Iris pigment epithelial cell (primary cell): Measurements from ENCODE around the gene YWHAG.
"Not testable (repeated sequence)": the region's sequence is repeated elsewhere in the genome, so short reads cannot be mapped to it uniquely, and the experiment has no call there.

Experiments used
- DNase-seq: peaks from one replicate; pipeline ENCODE4 v3.0.0-alpha.2; 2011; ENCODE audit warnings: low read depth

YWHAG gene

DNA sequence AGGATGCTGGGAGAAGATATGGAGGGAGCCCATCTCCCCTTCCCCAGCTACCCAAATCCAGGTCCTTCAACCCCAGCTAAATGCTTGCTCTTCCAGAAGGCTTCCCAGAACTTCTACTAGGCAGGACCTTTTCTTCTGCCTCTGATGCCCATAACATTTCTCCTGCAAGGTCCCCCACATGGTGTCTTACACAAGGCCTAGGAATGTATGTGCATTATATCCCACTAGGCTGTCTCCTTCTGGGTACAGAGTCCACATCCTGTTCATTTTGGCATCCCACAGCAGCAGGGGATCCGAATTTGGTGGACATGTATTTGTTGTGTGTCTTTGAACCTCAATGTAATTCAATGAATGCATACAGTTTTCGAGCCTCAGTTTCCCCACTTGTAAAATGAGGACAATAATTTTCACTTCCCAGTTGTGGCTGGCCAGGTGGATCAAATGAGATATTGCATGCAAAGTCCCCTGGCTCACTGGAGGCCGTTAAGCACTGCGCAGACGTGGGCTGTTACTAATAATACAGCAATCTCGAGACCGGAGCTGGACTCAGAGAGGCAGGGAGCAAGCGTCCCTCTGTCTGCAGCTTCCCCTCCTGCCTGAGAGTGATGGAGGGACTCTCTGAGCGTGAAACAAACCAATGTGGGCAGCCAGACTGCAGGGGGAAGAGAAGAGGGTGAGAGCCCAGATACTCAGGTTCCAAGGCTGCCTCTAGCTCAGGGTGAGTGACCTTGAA, 18.6 kb upstream of the YWHAG start:
- peak; percentile 24 for DNase-seq

DNA sequence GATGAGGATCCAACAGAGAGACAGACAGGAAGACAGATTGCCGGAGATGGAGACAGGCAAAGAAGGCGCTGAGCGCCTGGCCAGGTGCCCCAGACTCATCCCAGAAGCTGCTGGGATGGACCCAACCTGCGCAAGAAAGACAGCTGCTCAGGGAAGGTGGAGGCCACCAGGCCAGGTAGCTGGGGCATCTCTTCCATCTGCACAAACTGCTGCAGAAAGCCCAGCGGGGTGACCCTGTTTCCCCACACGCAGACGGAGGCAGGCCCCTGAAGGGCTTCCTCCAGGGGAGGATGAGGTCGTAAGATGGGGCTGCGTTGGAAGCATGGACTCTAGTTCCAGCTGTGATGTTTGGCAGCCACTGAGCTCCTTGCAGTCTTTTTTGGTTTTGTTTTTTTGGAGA, 16.5 kb upstream of the YWHAG start:
- DNase-seq, result no peak

DNA sequence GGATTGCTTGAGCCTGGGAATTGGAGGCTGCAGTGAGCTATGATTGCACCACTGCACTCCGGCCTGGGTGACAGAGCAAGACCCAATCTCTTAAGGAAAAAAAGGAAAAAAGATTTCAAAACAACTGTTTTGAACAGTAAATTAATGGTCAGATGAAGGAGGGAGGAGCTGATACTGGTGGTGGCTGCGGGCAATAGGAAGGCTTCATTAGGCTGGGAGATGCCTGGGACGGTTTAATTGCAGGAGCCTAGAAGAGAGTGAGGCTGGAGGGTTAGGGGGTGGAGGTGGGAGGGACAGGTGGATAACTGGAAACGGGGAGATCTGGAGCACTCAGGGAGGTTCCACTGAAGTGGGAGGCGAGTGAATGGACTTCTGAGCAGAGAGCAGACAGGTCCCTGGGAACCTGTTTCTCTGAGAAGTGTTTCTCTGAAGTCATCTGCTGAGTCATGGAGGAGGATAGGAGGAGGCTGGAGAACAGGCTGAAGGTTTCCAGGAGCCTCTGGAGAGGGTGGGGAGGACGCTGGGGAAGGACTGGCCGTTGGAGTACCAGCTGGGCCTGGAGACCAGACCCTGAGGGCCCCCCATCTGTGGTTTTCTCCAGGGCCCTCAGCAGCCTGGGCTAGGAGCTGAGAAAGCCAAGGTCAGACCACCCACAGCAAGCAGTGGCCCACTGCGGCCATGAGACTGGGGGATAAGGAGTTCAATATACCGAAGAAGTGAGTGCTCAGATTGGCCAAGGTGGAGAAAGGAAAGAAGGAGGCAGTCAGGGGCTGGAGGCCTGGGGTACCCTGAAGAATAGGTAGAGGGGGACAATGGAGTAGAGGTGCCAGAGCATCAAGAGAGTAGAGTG, 14.4 kb upstream of the YWHAG start:
- peak; percentile 85 for DNase-seq

DNA sequence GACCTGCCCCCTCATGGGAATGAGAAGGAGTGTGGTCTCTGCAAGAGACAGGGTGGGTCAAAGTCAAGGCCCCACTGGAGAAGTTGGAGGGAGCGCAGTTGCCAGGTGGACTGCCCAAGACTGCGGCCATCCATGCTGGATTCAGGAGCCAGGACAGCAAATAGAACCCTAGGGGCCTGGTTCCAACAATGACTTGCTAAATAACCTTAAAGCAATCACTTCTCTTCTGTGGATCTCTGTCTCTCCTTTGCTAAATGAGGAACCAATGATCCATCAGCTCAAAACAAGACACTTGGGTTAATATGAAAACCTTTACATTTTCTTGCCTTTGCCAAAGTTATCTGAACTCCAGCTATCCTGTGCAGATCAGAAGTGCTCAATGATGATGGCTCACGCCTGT, 12.6 kb upstream of the YWHAG start:
- no peak for DNase-seq

DNA sequence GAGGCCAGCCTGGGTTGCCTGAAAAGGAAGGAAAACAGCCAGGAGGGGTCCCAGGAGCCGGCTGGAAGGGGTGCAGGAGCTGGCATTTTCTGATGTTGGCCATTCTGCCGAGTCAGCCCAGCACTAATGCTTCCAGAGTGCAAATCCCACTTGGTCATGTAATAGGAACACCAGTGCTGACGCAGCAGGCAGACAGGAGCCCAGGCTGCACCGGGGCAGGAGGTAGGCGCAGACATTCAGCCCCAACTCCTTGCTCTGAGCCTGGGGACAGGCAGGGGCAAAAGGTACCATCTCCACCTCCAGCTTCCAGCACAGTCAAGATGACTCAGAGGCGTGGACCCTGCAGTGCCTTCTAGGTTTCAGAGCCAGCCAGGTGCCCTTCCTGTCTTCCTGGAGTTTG, 10.2 kb upstream of the YWHAG start:
- no peak for DNase-seq

DNA sequence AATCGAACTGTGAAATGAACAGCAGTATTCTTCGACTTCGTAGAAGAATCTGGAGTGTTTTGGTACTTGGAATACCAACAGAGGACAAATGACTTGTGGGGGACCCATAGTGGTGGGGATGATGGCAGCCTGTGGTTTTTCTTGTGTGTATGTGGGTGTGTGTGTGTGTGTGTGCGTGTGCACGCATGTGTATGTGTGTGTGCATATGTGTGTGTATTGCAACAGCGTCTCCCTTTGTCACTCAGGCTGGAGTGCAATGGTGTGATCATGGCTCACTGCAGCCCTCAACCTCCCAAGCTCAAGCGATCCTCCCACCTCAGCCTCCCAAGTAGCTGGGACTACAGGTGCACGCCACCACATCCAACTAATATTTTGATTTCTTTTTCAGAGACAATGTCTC, 9.4 kb upstream of the YWHAG start:
- DNase-seq, result no peak

DNA sequence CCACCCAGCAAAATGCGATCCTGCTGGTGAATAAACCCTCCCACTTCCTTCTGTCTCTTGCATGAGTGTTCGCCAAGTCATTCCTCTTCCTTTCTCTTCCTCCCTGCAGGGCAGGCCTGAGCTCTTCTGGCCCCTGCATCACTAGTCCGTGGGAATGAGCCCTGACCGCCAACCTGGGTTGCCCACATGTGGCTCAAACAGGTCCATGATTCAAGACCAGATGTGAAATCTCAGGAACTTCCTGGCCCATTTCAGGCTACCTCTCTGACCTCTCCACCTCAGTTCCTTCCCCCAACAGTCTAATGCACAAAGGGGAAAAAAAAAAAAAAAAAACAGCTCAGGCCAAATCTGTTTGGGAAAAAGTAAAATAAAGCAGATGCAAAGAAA, 5.4 kb upstream of the YWHAG start:
- peak; percentile 68 for DNase-seq

DNA sequence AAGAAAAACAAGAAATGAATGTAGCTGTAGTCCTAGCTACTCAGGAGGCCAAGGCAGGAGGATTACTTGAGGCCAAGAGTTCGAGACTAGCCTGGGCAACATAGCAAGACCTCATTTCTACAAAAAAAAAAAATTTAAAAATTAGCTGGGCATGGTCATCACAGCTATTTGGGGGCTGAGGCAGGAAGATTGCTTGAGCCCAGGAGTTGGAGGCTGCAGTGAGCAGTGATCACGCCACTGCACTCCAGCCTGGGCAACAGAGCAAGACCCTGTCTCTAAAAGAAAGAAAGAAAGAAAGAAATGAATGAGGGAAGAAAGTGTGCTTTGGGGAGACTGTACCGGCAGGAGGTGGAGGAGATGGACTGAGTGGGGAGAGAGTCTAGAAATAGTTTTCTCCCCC, 5.0 kb upstream of the YWHAG start:
- not testable (repeated sequence) for DNase-seq

DNA sequence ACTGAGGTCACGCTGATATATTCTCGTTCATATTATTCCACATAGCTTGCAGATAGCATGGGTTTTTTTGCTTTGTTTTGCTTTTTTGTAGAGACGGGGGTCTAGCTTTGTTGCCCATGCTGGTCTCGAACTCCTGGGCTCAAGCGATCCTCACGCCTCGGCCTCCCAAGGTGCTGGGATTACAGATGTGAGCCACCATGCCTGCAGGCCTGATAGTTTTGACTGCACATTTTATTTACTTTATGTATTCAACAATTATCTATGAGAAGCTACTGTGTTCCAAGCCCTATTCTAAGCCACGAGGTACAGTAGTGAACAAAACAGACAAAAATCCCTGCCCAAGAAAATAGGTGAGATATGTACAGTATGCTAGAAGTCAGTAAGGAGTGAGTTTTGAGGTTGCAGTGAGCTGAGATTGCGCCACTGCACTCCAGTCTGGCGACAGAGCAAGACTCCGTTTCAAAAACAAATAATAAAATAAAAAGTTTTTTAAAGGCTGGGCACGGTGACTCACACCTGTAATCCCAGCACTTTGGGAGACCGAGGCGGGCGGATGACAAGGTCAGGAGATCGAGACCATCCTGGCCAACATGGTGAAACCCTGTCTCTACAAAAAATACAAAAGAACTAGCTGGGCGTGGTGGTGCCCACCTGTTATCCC, 1.3 kb upstream of the YWHAG start:
- DNase-seq, result peak; percentile 65

DNA sequence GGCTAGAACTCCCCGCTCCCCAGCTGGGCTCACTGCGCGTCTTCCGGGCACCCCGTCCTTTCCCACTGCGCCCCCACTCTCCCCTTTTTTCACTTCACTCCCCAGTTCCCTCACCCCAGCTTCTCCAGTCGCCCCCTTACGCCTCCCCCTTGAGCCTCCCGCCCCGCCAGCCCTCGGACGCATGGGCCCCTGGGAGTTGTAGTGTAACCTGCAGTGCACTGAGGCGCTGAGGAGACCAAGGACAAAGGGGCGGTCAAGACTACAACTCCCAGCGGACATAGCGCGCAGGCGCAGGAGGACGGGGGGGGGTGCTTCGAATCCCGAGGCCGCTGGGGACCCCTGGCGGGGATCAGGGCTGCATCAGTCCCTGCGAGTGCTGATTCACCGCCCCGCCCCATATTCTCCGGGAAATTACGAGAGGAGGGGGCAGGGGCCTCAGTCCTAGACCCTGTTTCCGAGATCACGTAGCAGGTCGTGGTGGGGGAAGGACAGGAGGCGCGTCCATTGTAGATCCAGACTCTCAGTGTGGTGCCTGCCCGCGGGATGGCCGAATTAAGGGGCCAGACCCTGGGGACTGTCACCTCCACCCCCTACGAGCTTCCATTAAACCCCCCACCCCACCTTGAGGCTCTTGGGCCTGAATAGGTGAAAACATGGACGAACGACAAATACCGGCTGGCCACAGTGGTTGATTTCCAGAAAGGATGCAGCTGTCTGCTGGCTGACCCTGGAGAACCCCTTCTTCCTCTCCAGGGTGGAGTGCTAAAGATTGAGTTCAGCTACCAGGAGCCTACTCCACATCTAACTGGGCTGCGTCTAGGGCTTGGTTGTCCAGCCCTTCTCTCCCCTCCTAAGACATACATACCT, 553 bp upstream of the YWHAG start:
- DNase-seq, result peak; percentile 99

DNA sequence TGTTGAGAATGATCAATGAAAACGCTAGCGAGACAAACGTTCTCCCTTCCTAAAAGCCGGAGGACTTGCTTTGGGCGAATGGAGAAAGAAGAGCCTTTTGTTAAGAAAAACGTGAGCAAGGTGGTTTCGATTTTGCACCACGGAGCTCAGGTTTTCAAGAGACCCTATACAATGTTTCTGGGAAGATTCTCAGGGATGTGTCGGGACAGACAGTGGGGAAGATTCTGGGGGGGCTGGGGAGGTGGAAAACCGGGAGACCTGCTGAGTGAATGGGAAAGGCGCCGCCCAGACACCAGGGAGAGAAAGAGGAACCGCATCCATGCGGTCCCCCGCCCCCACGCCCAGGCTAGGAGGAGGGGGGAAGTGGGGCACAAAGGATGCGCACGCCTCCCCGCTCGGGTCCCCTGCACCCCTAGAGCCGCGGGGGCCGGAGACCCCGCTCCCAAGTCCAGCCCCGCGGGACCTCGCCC, 745 bp downstream of the YWHAG start:
- DNase-seq, result no peak

DNA sequence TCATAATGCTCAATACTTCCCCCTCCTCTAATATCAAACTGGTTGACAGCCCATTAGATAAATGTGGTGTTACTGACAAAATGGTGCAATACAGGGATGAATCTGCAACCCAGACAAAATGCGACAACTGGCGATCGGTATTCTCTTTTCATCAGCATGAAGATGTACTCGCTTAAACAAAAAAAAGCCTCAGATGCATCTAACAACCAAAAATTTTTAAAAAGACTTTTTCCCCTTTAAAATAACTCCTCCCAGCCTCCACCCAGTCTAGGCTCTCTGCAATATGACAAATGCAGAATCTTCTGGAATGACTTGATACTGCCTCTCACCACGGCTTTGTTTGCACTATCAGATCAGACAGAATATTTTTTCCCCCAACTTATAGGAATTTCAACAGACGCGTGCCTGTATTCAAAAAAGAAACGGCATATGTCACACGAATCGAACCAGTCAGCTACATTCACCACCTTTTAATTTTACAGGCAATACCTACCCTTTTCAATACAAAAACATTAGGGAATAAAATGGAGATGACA, 1.2 kb downstream of the YWHAG start:
- DNase-seq, result no peak

DNA sequence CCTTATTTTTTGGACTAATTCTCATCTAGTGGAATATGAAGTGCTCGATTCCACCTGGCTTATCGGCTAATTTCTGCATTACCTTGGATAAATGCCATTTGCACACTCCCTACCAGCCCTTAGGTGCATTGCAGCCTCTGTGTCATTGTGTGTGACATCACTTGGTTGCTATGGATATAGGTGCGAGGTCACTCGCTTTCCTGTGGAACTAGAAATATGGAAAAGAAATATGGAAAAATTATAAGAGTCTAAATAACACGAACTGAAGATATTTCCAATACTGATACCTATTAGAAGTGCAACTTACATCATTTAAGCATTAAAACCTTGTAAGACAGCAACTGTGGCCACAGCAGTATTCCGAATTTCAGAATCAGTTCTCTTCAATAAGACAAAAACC, 2.0 kb downstream of the YWHAG start:
- no peak for DNase-seq

DNA sequence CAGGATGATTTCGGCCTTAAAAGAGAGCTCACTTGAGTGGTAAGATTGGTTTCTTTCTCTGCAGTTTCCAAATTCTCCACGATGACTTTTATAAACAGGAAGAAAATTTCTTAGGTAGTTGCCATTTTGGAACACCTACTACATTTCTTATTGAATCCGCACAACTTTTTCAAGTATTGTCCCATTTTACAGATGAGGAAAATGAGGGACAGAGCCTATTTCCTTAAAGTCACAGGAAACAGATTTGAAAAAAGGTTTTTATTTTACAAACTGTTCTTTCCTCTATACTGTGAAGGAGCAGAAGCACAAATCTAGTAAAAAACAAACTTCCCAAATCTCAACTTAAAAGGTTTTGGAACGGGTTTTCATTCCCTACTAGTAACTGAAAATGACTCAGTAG, 2.7 kb downstream of the YWHAG start:
- DNase-seq, result no peak

DNA sequence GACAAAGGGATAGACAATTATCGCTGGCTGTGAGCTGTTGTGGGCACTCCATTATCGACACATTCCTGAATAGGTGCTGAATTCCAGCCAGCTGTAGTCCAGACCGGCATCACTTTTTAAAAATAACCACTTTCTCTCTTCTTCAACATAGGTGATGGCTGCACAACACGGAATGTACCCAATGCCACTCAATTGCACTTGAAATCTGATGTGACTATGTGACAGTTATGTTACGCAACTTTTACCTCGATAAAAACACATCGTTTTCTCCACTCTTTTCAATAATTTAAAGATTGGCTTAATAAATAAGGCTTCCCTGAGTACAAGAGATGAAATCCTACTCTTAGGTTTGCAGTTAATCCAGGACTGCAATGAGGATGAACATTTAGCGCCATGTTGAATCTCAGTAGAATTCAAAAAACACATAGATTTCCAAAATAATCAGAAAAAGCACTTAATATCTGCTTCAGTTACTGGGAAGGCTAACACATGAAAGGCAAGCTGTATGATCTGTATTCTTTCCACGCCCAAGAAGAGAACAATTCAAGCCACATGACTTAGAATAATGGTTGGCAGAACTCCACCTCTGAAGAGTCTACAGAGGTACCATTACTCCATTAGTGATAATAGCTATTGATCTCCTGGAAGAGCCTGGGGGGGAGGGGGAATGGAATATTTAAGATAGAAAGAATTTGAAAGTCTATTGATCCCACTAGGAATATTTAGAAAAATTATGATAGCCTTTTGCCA, 3.6 kb downstream of the YWHAG start:
- no peak for DNase-seq

DNA sequence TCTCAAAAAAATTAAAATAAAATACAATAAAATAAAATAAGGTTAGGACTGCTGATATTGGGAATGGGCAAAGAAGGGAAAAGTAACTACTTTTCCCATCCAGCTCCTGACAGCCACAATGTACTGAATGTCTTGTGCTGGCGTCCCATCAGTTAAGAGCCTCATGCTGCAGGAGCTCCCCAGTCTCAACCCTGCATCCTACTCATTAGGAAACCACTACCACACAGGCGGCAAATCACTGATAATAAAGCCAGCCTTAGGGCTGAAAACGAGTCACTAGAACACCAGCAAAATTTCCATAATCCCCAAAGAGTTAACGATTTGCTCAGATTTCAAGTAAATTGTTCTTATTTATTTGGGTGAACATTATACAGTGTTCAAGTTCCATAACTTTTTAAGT, 4.3 kb downstream of the YWHAG start:
- DNase-seq, result no peak

DNA sequence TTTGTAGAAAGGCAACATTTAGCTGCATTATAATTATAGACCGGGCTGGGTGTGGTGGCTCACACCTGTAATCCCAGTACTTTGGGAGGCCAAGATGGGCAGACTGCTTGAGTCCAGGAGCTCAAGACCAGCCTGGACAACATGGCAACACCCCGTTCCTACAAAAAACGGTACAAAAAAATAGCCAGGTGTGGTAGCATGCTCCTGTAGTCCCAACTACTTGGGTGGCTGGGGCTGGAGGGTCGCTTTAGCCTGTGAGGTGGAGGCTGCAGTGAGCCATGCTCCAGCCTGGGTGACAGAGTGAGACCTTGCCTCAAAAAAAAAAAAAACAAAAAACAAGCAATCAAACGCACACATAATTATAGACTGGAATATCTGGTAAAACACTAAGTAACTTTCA, 5.0 kb downstream of the YWHAG start:
- no peak for DNase-seq

DNA sequence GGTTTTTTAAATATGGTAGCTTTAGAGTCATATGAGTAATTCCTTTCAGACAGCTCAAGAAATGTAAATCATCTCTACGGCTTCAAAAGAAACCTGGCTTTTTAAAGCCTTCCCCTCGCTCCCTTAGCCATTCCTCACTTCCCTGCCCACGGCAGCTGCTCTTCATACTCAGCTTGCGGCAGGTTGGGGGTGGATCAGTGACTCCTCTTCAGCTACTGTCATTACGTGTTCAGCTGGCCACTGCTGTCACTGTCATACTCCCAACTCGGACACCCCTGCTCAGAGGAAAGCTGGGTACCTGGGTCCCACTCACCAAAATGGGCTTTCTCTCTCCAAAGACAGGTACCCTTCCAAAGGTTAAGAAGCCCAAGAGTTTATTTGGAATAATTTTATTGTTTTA, 6.6 kb downstream of the YWHAG start:
- peak; percentile 29 for DNase-seq

DNA sequence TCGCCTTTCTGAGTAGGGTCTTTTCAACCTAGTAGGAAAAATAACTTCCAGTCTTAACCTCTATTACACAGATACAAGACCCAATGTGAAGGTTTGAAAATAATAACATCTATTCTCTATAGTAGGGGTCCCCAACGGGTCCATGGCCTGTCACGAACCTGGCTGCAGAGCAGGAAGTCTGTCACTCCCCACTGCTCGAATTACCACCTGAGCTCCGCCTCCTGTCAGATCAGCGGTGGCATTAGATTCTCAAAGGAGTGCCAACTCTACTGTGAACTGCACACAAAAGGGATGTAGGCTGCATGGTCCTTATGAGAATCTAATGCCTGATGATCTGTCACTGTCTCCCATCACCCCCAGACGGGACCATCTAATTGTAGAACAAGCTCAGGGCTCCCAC, 7.4 kb downstream of the YWHAG start:
- no peak for DNase-seq

DNA sequence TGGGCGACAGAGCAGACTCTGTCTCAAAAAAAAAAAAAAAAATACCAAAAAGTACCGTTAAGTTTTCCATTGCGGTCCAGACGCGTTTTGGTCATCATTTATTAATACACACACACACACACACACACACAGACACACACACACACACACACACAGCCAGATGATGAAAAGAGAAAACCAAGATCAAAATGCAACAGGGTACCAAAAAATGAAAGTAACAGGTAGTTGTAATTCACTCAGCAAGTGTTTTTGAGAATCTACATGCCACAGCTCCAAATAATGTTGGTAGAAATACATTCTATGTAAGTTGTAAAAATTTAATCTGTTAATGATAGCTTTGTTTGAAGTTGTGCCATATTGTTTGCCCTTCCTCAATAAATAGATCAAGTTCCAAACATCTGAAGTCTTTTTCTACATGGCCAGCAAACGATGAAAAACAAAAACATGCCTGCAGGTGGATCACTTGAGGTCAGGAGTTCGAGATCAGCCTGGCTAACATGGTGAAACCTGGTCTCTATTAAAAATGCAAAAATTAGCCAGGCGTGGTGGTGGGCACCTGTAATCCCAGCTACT, 9.4 kb downstream of the YWHAG start:
- DNase-seq, result no peak

DNA sequence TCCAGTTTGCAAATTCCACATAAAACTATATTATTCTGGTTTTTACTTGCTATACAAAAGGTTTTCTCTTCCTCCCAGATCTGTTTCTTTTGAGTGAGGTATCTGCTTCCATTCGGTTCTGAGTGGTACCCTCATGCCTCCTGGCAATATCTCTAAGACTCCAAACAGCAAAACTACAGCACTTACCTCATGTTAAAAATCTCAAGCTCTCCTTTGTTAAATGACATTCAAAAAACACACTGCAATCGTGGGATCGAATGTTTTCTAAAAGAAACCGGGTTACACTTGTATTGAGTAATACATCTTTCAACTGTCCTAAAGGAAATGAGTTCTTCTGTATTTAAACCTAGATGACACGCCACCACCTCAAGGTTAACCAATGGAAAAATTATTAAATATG, 11.1 kb downstream of the YWHAG start:
- DNase-seq, result no peak
